Peyer's patch (tissue), 4 donors: Measurements from ENCODE around the gene B3GNT2. TPM values are rescaled to one million over a fixed set of nuclear protein-coding genes. Genes with fewer than 3 reads are reported as not detected.

Experiments
- DNase-seq, 3 donors: peaks; one replicate each; pipeline ENCODE4 v3.0.0-alpha.2; 2017 to 2019
- H3K27ac ChIP-seq, 4 donors: fragments of 200-600 bp; sonication (generic); one replicate each; pipeline ENCODE4 v1.5.1; 2016 to 2019
- H3K27me3 ChIP-seq, 2 donors: fragments of 200-600 bp; sonication (generic); one replicate each; pipeline ENCODE4 v1.5.1; 2019
- H3K36me3 ChIP-seq, 3 donors: fragments of 200-600 bp; sonication (generic); one replicate each; pipeline ENCODE4 v1.5.1; 2016 to 2019
- H3K4me1 ChIP-seq, 4 donors: fragments of 200-600 bp; sonication (generic); one replicate each; pipeline ENCODE4 v1.5.1; 2016 to 2019
- H3K4me3 ChIP-seq, 4 donors: fragments of 200-600 bp; sonication (generic); 1 replicate in 3 of 4; 2 replicates in 1 of 4; pipeline ENCODE4 v1.5.1; 2016 to 2019; ENCODE audit warnings: mild to moderate bottlenecking in 1 of 4
- H3K9me3 ChIP-seq, 4 donors: fragments of 200-600 bp; sonication (generic); one replicate each; pipeline ENCODE4 v1.5.1; 2016 to 2019; ENCODE audit warnings: mild to moderate bottlenecking in 1 of 4
- CTCF ChIP-seq, 6 experiments: fragments of 450-650 bp in 4 of 6; fragments of 200-600 bp in 2 of 6; sonication (generic) in 1 of 6; IDR thresholded peaks; one replicate each; pipeline ENCODE4 v1.5.1; 2017 to 2019; ENCODE audit warnings: antibody characterized with exemption in 6 of 6, mild to moderate bottlenecking in 3 of 6, moderate library complexity in 1 of 6
- POLR2A ChIP-seq, 2 donors: fragments of 450-650 bp; IDR thresholded peaks; one replicate each; pipeline ENCODE4 v1.5.1; 2017; ENCODE audit warnings: antibody characterized with exemption in 2 of 2, mild to moderate bottlenecking in 2 of 2, moderate library complexity in 2 of 2
- total RNA-seq, 4 donors: library from RNA; depleted of rRNA; stranded (reverse); fragments of >200 nt; gene quantifications; one replicate each; pipeline ENCODE4 v1.1.0, GENCODE V29; 2016

The B3GNT2 gene
- total RNA-seq, 4 donors from 2014 or later: 5.8 to 25.6 (median 18.7) TPM

- H3K27me3 ChIP-seq: no peaks in the 10 kb centered on the region
- H3K4me3 ChIP-seq: no peak overlapping the region
- H3K4me1 ChIP-seq: peaks cover 0 to 23% (median 0%) of the 10 kb centered on the region in 4 donors
- H3K36me3 ChIP-seq: no peaks in the 10 kb centered on the region
- no peak overlapping the region for H3K27ac ChIP-seq
- TF ChIP-seq POLR2A (IDR thresholded peaks at IDR 0.05): no peak
- no peaks in the 10 kb centered on the region for H3K9me3 ChIP-seq
- DNase-seq: no peak
These were observed 12.3 kb downstream of the B3GNT2 start for GRCh38 chr2:62208074-62208757.

DNA sequence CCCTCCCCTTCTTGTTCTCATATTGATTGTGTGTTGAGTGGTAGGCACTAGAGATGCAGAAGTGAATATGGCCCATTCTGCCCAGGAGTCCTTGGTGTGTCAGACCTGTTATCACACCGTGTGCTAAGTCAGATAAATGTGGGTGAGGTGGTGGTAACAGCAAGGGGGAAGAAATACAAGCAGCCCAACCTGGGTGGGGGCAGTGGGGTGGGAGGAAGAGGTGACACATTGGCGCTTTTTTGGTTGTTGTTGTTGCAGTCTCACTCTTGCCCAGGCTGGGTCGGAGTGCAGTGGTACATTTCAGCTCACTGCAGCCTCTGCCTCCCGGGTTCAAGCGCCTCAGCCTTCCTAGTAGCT, 12.8 kb downstream of the B3GNT2 start:
- H3K27ac ChIP-seq: no peak overlapping the region
- no peaks in the 10 kb centered on the region for H3K9me3 ChIP-seq
- H3K27me3 ChIP-seq: no peaks in the 10 kb centered on the region
- no peak for TF ChIP-seq POLR2A (IDR thresholded peaks at IDR 0.05)
- no peak for TF ChIP-seq CTCF (IDR thresholded peaks at IDR 0.05)
- peak in 1 of 3 donors; percentile 20 for DNase-seq
- H3K36me3 ChIP-seq: no peaks in the 10 kb centered on the region
- no peak overlapping the region for H3K4me3 ChIP-seq
- H3K4me1 ChIP-seq: peaks cover 0 to 23% (median under 1%) of the 10 kb centered on the region in 4 donors

GRCh38 chr2:62209427-62209991, 13.6 kb downstream of the B3GNT2 start:
- DNase-seq: no peak
- Histone ChIP-seq H3K27ac (no peak overlapping the region), H3K4me1 (peaks cover 0 to 25% (median 2%) of the 10 kb centered on the region in 4 donors), H3K9me3 (no peaks in the 10 kb centered on the region), H3K27me3 (no peaks in the 10 kb centered on the region), H3K4me3 (no peak overlapping the region), H3K36me3 (no peaks in the 10 kb centered on the region)
- TF ChIP-seq CTCF (IDR thresholded peaks at IDR 0.05): no peak
- no peak for TF ChIP-seq POLR2A (IDR thresholded peaks at IDR 0.05)

DNA sequence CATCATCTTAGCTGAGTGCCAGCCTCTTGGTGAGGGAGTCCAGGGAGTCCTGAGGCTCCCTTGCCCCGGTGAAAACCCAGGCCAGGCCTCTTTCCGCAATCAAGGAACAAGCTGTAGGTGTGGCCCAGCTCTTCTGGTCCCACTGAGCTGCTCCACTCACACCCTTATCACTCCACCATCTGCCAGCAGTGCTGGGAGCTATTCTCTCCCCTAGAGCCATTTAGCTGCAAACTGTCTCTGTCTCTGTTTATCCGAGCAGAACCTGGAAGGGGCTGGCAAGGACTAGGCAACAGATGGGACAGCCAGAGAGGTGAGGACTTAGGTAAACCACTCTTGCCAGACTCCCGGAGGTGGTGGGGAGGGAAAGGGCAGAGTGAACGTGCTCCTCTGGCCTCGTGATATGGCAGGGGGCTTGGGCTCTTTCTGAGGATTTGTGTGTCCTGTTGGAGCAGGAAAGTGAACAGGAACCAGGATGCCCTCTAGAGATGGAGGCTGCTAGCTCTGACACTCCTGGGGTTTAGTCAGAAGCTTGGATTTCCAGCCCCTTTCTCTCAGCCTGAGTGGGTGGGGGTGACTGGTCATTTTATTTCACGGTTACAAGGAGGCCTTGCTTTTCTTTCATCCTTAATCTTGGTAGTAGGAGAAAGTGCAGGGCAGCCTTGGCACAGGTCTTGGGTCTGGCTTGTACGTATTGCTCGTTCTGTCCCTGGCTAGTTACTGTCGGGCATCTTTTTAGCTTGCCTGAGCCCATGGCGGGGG, 19.6 kb downstream of the B3GNT2 start:
- H3K4me3 ChIP-seq: no peak overlapping the region
- no peaks in the 10 kb centered on the region for H3K27me3 ChIP-seq
- TF ChIP-seq CTCF (IDR thresholded peaks at IDR 0.05): no peak
- TF ChIP-seq POLR2A (IDR thresholded peaks at IDR 0.05): no peak
- no peaks in the 10 kb centered on the region for H3K9me3 ChIP-seq
- no peaks in the 10 kb centered on the region for H3K36me3 ChIP-seq
- peak overlapping the region in 1 of 4 donors; percentile 40 for H3K27ac ChIP-seq
- H3K4me1 ChIP-seq: peaks cover 0 to 41% (median 4%) of the 10 kb centered on the region in 4 donors
- DNase-seq: no peak

GRCh38 chr2:62216113-62216512, 20.2 kb downstream of the B3GNT2 start:
- H3K4me1 ChIP-seq: peaks cover 0 to 46% (median 4%) of the 10 kb centered on the region in 4 donors
- peak overlapping the region in 2 of 4 donors; percentile 40 to 59 for H3K27ac ChIP-seq
- no peaks in the 10 kb centered on the region for H3K9me3 ChIP-seq
- no peak overlapping the region for H3K4me3 ChIP-seq
- H3K36me3 ChIP-seq: no peaks in the 10 kb centered on the region
- no peaks in the 10 kb centered on the region for H3K27me3 ChIP-seq
- TF ChIP-seq POLR2A (IDR thresholded peaks at IDR 0.05) (no peak), CTCF (IDR thresholded peaks at IDR 0.05) (no peak)
- no peak for DNase-seq

DNA sequence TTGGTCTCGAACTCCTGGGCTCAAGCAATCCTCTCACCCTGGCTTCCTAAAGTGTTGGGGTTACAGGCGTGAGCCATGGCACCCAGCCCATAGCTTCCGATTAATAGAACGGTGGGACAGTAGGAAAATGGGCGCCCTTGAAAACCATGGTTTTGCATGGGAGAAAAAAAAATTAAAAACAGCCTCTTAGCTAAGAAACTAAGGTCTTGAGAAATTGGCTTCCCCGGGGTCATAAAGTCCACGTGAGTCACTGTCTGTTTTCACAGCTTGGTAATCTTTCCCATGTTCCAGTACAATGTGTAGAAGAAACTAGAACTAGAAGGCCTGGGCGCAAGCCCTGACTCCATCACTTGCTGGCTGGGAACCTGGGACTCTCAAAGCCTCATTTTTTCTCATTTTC, 20.7 kb downstream of the B3GNT2 start:
- Histone ChIP-seq H3K4me3 (no peak overlapping the region), H3K4me1 (peaks cover 0 to 49% (median 4%) of the 10 kb centered on the region in 4 donors), H3K9me3 (no peaks in the 10 kb centered on the region), H3K27ac (peak overlapping the region in 3 of 4 donors; percentile 27 to 62 (median 59)), H3K27me3 (no peaks in the 10 kb centered on the region), H3K36me3 (no peaks in the 10 kb centered on the region)
- DNase-seq: peak in 1 of 3 donors; percentile 61
- TF ChIP-seq CTCF (IDR thresholded peaks at IDR 0.05) (no peak), POLR2A (IDR thresholded peaks at IDR 0.05) (no peak)
